Forelimb muscle (tissue), 1 donor: ENCODE measurements around the gene EPB41L4A. TPM values are rescaled to one million over a fixed set of nuclear protein-coding genes. Genes with fewer than 3 reads are reported as not detected.

ENCODE experiments used
- DNase-seq: peaks from one replicate; pipeline ENCODE4 v3.0.0-alpha.2; 2013; ENCODE audit warnings: low read depth
- polyA plus RNA-seq: library from polyadenylated mRNA; unstranded; fragments of 120-200 nt; gene quantifications from one replicate; pipeline ENCODE4 v1.2.1, GENCODE V29; 2013; ENCODE audit not compliant: insufficient read length

The EPB41L4A gene
- polyA plus RNA-seq, 1 donor: 5.2 TPM

DNA sequence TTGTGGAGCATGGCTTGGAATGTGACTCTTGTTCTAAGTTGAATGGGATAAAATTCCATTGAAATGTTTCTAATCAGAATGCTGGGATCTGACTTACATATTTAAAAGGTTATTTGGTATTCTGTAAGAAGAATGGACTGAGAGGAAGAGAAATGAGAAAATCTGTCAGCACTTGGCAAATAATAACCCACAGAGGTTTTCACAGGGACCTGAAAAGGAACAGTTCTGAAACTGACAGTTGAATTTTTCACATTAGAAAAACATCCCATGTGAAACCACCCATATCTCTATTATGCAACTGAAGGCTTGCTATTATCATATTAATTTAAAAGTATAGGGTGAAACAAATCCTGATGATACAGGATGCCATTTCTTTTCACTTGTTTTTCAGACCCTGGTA is 302.7 kb downstream of the EPB41L4A start:
- DNase-seq: no peak

DNA sequence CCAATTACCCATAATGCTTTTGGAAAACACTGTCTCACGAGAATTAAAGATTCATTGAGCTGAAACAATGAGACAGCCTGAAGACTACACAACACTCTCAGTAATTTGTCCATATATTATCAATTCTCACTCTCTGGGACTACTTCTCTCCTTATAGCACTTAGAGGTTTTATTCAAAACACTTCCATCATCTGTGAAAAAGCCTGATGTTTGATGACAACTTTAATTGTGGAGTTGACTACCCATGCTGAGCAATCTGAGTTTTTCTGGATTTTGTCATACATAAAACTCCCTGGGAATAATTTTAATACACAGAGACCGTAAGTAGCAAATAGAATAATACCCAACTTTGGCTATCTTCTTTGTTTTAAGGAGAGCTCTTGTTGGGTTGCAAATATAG is 305.5 kb downstream of the EPB41L4A start:
- DNase-seq: no peak
